ENCODE measurements around the gene LHX4. TPM values are rescaled to one million over a fixed set of nuclear protein-coding genes. Genes with fewer than 3 reads are reported as not detected.

LHX4 gene
- total RNA-seq, 8 experiments from 2014 or later, result 1.6 to 28.8 (median 6.8) TPM

GRCh38 chr1:180232521-180233043, 2.5 kb downstream of the LHX4 start:
- Histone ChIP-seq H3K4me1 (replicated peaks in 1 of 2) (peaks cover 14 to 20% of the 10 kb centered on the region in 2 donors), H3K4me3 (peak overlapping the region in 4 of 5 donors; percentile 52 to 66 (median 54)), H3K27ac (no peak overlapping the region)
- 4 to 24% (median 21%) methylated on average over 3 to 7 of the region's 11 CpGs; no CpG with 5 or more reads in 4 of the 10 experiments for WGBS, 10 experiments
- in situ Hi-C loops (cut with MboI; ENCODE audit: low pct_unique_long_range_greater_than_20kb in 2 of 9, low sequenced_read_pairs in 9 of 9, unreplicated experiment in 9 of 9), result loop anchor here in 1 of 9 experiments (25.0 kb wide), 1 partner anchor 255 kb away; no protein-coding TSS in a partner anchor
- no peak for ATAC-seq (replicated peaks in 6 of 8)

DNA sequence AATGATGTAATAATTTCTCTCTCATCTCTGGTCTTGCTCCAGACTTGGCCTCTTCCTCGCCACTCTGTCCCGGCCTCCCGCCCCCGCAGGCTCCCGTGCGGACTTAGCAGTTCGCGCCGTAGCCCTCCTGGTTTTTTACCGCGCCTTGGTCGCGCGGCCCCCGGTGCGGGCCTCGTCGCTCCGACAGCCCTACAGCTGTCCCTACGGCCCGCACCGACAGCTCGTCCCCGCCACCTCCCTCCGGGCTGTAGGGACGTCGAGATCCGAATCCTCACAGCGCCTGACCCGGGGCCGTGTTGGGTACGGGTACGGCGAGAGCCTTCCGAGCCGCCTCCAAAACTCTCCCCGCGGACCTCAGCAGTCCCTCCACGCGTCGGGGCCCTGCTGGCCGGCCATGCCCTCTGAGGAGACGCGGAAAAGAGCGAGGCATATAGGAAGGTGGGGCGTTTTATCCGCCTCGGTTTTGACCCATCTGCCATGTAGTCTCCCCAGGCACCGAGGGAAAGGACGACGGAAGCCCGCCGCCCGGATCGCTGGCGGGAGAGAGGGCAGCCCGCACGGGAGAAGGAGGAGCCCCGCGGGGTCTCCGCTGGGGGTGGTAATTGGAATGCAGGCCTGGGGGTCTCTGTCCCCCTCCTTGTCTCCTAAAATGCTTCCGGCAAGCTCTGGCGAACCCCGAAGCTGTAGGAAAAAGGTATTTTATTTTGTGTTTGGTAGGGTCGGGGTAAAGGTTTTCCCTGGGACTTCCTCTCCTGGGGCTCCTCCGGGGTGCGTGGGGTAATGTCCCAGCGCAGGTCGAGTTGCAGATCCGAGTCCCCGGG, 3.3 kb downstream of the LHX4 start:
- 0 to 11% (median 3%) methylated on average over 1 to 56 of the region's 71 CpGs; no CpG with 5 or more reads in 2 of the 10 experiments for WGBS, 10 experiments
- ATAC-seq (replicated peaks in 6 of 8), result no peak
- peaks cover 14 to 20% of the 10 kb centered on the region in 2 donors for H3K4me1 ChIP-seq (replicated peaks in 1 of 2)

GRCh38 chr1:180234369-180235076, 4.5 kb downstream of the LHX4 start:
- H3K4me3 ChIP-seq, result peak overlapping the region; percentile 11 to 57 (median 12)
- 0 to 10% (median 2%) methylated on average over 1 to 40 of the region's 51 CpGs; no CpG with 5 or more reads in 3 of the 10 experiments for WGBS, 10 experiments
- ATAC-seq (replicated peaks in 6 of 8), result no peak
- no peak overlapping the region for H3K27ac ChIP-seq
- peaks cover 9 to 15% of the 10 kb centered on the region in 2 donors for H3K4me1 ChIP-seq (replicated peaks in 1 of 2)
- in situ Hi-C loops (cut with MboI; ENCODE audit: low pct_unique_long_range_greater_than_20kb in 2 of 9, low sequenced_read_pairs in 9 of 9, unreplicated experiment in 9 of 9), result loop anchor here in 1 of 9 experiments (25.0 kb wide), 1 partner anchor 253 kb away; no protein-coding TSS in a partner anchor

More for the DNA sequence above, 3.3 kb downstream of the LHX4 start:
- Histone ChIP-seq H3K27ac (no peak overlapping the region), H3K4me3 (peak overlapping the region; percentile 12 to 66 (median 52))
- in situ Hi-C loops (cut with MboI; ENCODE audit: low pct_unique_long_range_greater_than_20kb in 2 of 9, low sequenced_read_pairs in 9 of 9, unreplicated experiment in 9 of 9), result loop anchor here in 1 of 9 experiments (25.0 kb wide), 1 partner anchor 254 kb away; no protein-coding TSS in a partner anchor

DNA sequence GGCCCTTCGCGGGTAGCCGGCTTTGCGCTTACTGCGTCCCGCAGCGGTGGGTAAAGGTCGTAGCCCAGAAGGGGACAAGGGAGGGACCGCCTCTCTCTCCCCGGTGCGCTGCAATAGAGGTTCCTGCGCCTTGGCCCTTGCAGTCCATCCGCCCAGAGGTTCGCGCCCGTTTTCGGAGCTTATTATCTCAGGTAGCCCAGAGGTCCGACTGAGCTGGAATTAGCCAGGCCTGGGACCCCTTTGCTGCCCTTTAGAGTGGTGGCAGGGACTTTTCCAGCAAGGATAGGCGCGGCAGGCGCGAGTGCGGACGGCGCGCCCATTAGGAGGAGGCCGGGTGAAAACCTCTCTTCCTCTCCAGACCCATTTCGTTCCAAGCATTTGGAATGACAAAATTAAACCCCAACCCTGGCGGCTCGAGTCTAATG, 5.0 kb downstream of the LHX4 start:
- H3K4me1 ChIP-seq (replicated peaks in 1 of 2), result peaks cover 9 to 15% of the 10 kb centered on the region in 2 donors
- in situ Hi-C loops (cut with MboI; ENCODE audit: low pct_unique_long_range_greater_than_20kb in 2 of 9, low sequenced_read_pairs in 9 of 9, unreplicated experiment in 9 of 9), result loop anchor here in 1 of 9 experiments (25.0 kb wide), 1 partner anchor 252 kb away; no protein-coding TSS in a partner anchor
- 0 to 30% (median 7%) methylated on average over 5 to 26 of the region's 30 CpGs; no CpG with 5 or more reads in 5 of the 10 experiments for WGBS, 10 experiments
- peak overlapping the region; percentile 11 to 57 (median 12) for H3K4me3 ChIP-seq
- ATAC-seq (replicated peaks in 6 of 8), result peak in 1 of 8 experiments; percentile 12
- no peak overlapping the region for H3K27ac ChIP-seq

DNA sequence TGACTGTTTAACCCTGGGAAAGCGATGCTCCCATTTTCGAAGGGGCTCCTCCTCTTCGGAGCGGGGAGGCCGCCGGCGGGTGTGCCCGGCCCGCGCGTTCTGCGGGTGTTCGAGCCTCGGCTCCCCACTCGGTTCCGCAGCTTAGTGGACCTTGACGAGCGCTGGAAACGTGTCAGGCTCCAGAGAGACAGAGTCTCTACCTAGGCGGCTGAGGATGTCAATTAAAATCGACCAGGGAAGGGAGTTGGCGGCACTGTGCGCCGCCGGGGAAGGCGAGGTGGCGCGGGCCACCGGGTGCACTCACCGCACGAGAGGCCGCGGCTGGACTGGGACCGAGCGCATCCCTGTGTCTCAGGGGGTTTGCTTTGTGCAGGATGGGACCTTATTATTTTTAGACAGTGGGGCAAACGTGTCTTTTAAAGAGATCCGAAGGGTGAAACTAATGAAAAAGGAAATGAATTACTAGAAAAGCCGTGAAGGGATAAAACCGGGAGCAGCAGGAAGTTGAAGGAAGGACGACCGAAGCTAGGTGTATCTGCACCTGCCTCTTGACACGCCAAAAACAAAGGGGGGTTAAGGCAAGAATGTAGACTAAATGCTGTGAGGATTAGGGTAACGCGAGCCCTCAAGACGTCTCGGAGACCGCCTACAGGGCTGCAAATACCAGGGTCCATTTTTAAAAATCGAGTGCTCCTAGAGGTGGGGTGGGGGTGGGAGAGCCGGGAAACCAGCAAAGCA, 5.6 kb downstream of the LHX4 start:
- Histone ChIP-seq H3K27ac (no peak overlapping the region), H3K4me3 (peak overlapping the region in 4 of 5 donors; percentile 11 to 57 (median 12)), H3K4me1 (replicated peaks in 1 of 2) (peaks cover 9 to 15% of the 10 kb centered on the region in 2 donors)
- in situ Hi-C loops (cut with MboI; ENCODE audit: low pct_unique_long_range_greater_than_20kb in 2 of 9, low sequenced_read_pairs in 9 of 9, unreplicated experiment in 9 of 9), result loop anchor here in 1 of 9 experiments (25.0 kb wide), 1 partner anchor 252 kb away; no protein-coding TSS in a partner anchor
- no peak for ATAC-seq (replicated peaks in 6 of 8)
- WGBS, 10 experiments, result 0 to 20% (median 8%) methylated on average over 2 to 31 of the region's 49 CpGs; no CpG with 5 or more reads in 3 of the 10 experiments

- Histone ChIP-seq H3K27ac (no peak overlapping the region), H3K4me3 (peak overlapping the region in 2 of 5 donors; percentile 5 to 57), H3K4me1 (replicated peaks in 1 of 2) (peaks cover 9 to 10% of the 10 kb centered on the region in 2 donors)
- no peak for ATAC-seq (replicated peaks in 6 of 8)
- WGBS, 10 experiments, result 0 to 60% (median 14%) methylated on average over 1 to 10 of the region's 16 CpGs; no CpG with 5 or more reads in 1 of the 10 experiments
- in situ Hi-C loops (cut with MboI; ENCODE audit: low pct_unique_long_range_greater_than_20kb in 2 of 9, low sequenced_read_pairs in 9 of 9, unreplicated experiment in 9 of 9), result loop anchor here in 1 of 9 experiments (25.0 kb wide), 1 partner anchor 250 kb away; no protein-coding TSS in a partner anchor
Observed at GRCh38 chr1:180236698-180237509, 6.8 kb downstream of the LHX4 start.

DNA sequence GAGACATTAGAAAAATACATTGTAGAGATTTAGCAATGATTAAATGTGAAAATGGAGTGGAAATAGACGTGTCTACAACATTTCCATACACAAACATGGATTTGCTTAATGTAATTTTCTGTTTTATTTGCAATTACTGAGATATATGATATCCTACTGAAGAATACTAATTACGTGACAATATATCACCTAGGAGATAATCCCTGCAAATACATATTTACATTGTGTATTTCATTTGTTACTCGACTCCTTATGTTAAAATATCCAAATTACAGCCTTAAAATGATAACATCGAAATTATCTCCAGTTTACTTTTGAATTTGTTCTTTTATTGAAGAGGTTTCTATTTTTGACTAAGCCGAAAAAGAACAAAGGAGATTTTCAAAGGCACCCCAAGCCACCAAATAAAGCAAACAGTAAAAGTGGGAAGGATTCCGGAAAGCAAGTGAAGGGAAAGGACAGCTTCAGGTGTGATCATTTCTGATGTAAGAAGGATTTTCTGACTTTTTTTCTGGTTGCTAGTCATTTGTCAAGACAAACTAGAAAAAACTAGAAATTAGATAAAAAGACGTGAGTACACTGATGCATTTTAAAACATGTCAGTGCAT, 7.9 kb downstream of the LHX4 start:
- in situ Hi-C loops (cut with MboI; ENCODE audit: low pct_unique_long_range_greater_than_20kb in 2 of 9, low sequenced_read_pairs in 9 of 9, unreplicated experiment in 9 of 9), result loop anchor here in 1 of 9 experiments (25.0 kb wide), 1 partner anchor 249 kb away; no protein-coding TSS in a partner anchor
- H3K27ac ChIP-seq, result no peak overlapping the region
- peaks cover 9 to 10% of the 10 kb centered on the region in 2 donors for H3K4me1 ChIP-seq (replicated peaks in 1 of 2)
- ATAC-seq (replicated peaks in 6 of 8), result peak in 1 of 8 experiments; percentile 4
- no peak overlapping the region for H3K4me3 ChIP-seq
- WGBS, 10 experiments, result 13 to 33% (median 22%) methylated on average over 6 to 7 of the region's 7 CpGs

DNA sequence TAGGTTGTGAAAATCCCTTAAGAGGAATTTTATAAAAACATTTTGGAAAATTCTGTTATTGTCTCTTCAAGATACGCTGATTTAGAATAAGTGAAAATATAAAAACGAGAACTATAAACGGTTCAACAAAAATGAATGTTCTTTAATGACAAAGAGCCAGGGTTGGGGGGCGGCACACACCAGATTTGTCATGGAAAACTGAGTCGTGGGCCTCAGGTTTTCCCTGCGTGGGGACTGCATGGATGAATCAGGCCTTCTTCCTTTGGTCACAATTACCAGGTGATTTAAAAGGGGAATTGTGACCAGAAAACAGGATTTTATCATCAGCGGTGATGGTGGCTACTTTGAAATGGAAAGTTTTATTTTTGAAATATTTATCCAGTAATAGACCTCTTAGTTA, 8.6 kb downstream of the LHX4 start:
- Histone ChIP-seq H3K27ac (no peak overlapping the region), H3K4me1 (replicated peaks in 1 of 2) (peaks cover 6 to 9% of the 10 kb centered on the region in 2 donors)
- WGBS, 10 experiments, result 15 to 43% (median 32%) methylated on average over 3 to 7 of the region's 7 CpGs

DNA sequence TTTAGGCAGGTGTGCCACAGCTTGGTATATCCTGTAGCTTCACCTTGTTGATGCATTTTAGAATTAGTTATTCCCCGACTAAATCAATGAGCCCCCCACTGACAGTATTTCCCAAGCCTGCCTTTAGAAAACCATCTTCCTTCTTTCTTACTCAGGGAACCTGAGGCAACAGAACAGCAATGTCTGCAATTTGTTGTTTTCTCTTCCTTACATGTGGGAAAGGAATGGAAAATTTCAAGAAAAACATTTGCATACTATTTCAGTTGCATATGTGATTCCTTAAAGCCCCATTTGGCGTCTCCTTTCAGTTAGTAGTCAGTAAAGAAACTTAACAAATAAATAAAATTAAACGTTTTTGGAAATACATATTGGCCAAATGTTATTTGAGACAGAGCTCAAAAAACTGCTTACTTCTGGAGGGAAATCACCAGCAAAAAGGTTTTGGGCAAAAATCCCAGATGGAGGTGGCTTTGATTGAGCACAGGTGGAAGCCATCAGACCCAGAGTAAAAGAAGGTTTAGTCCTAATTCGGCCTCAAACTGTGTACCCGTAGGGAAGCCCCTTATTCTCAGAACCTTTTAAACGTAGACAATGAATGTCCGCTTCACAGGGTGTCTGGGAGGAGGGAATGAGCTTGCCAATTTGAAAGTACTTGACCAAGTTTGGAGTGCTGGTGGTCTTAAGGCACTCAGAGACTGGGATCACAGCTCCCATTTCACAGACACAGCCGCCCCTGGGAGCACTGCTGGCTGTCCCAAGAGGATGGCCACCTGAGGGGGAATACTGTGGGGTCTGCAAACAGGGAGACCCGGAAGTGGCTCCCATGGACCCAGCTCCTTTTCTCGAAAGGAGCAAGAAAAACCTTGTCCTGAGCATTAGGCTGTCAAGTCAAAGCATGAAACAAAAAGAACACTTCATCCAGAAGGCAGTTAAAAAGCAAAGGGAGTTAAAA, 9.4 kb downstream of the LHX4 start:
- in situ Hi-C loops (cut with MboI; ENCODE audit: low pct_unique_long_range_greater_than_20kb in 2 of 9, low sequenced_read_pairs in 9 of 9, unreplicated experiment in 9 of 9), result loop anchor here in 1 of 9 experiments (25.0 kb wide), 1 partner anchor 248 kb away; no protein-coding TSS in a partner anchor
- H3K4me3 ChIP-seq, result no peak overlapping the region
- 0 to 29% (median 9%) methylated on average over 4 to 10 of the region's 10 CpGs; no CpG with 5 or more reads in 1 of the 10 experiments for WGBS, 10 experiments
- no peak overlapping the region for H3K27ac ChIP-seq
- H3K4me1 ChIP-seq (replicated peaks in 1 of 2), result peaks cover 3 to 7% of the 10 kb centered on the region in 2 donors
- ATAC-seq (replicated peaks in 6 of 8), result no peak

More for the DNA sequence above, 8.6 kb downstream of the LHX4 start:
- no peak for ATAC-seq (replicated peaks in 6 of 8)
- in situ Hi-C loops (cut with MboI; ENCODE audit: low pct_unique_long_range_greater_than_20kb in 2 of 9, low sequenced_read_pairs in 9 of 9, unreplicated experiment in 9 of 9), result loop anchor here in 1 of 9 experiments (25.0 kb wide), 1 partner anchor 249 kb away; no protein-coding TSS in a partner anchor
- no peak overlapping the region for H3K4me3 ChIP-seq

All from motor neuron (in vitro differentiated cells).